HG03280 (cell line): ENCODE measurements around the gene C1QTNF9.
"Not testable (repeated sequence)": the region's sequence is repeated elsewhere in the genome, so short reads cannot be mapped to it uniquely, and the experiment has no call there.

Experiments
- ATAC-seq: cut with Tn5 transposase; IDR thresholded peaks from one replicate; pipeline ENCODE4 v1.9.1; 2021; ENCODE audit warnings: mild to moderate bottlenecking, moderate library complexity; ENCODE audit not compliant: unreplicated experiment

C1QTNF9 gene

DNA sequence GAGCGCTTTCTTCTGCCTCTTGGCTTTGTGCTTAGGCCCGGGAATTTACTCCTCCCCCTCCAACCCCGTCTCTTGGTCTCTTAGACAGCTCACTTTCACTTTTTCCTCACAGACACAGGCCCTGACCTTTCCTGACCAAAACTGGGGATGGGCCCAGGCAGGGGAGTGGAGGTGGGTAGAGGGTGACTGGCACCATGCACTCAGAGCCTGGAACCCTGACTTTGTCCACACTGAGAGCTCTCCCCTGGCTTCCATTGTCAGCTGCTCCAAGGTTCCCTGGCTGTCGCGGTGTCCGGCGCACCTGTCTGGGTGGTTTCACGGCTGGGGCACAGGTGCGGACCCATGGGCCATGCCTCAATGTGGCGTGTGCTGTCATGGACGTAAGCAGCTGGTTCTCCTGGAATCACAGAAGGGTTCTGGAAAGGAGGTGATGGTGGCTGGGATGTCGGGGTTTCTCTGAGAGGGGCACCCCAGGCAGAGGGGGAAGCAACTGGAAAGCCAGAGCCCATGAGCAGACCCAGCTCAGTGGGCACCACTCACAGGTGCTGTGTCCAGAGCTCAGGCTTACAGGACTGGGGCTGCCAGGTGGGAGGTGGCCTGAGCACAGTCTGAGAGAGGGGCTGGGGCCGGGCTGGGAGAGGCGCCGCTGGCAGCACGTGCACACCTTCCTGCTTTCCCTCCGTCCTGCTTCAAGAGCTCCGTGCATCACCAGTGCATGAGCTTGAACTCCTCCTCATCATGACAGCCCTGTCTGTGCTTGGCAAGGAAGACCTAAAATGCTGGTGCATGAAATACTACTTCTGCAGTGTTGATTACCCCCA, 28.0 kb upstream of the C1QTNF9 start:
- ATAC-seq = no peak

DNA sequence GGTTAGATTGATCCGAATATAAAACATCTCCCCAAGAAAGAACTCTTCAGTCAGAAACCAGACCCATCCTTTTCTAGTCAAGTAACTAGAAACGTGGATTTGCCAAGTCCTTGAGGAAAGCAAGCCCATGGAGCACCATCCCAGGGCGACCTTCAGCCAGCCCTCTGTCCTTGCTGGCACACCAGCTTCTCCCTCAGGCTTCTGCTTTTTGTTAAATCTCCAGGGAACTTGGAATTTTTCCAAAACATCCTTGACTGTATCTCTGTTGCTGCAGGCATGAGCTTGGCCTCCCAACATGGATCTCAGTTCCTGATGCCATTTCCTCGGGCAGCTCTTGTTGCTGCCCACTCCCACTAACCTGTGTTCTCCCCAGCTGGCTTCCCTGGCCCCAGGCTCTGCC, 27.1 kb upstream of the C1QTNF9 start:
- ATAC-seq = no peak

DNA sequence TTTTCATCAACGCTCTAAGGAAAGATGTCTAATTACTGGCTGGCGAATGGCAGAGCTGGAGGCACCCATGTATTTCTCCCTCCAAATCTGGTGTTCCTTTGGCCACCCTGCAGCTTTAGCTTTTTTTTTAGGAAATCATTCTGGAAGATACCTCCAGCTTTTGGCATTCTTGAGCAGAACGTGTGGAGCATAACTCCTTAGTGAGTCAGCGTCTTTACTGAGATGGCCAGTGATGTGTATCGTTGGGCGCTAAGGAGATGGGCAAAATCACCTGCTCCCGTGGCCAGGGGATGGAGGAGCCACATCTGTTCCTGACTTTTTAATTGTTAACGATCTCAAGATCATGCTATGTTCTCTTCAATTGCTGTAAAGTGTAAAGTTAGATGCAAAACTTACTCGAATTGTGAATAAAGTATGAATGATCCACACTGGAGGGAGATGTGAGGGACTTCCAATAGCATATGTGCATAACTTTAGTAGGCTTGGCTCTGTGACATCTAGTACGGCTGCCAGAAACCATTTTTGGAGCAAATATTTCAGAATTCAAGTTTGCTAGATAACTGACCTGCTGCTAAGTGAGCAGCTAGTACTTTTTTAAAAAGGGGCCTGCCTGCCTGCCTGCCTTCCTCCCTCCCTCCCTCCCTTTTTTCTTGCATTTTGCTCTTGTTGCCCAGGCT, 24.4 kb upstream of the C1QTNF9 start:
- ATAC-seq = no peak

DNA sequence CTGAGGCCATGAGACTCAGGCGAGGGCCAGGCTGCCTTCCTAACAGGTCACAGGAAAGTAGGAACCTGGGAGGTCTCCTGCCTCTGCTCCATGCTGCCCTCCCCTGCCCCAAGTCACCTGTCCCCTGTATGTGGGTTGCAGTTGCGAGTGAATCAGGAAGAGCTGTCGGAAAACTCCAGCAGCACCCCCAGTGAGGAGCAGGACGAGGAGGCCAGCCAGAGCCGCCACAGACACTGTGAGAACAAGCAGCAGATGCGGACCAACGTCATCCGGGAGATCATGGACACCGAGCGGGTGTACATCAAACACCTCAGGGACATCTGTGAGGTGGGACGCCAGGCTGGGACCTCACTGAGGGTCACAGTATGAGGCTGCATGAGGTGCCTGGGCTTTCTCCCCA, 22.8 kb upstream of the C1QTNF9 start:
- no peak for ATAC-seq

DNA sequence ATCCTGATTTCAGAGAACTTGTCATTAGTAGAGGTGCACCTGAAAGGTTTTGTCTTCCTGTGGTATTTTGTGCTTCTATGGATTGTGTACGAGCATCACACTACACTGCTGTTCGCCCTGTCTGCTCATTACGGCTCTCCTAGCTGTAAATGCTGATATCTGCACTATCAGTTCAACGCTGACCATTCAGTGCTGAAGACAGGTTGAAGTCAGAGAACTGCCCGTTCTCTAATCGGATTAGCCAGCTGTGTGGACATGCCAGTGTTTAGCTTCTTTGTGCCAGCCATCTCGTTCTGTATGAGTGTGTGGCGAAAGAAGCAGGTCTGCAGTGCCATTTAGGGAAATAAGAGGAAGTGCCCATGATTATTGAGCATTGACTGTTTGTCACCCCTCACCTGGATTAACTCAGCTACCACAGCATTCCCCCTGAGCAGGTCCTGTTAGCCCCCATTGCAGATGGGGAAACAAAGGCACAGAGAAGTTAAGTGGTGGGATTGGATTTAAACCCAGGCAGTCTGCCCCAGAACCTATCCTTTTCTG, 21.6 kb upstream of the C1QTNF9 start:
- ATAC-seq = no peak

DNA sequence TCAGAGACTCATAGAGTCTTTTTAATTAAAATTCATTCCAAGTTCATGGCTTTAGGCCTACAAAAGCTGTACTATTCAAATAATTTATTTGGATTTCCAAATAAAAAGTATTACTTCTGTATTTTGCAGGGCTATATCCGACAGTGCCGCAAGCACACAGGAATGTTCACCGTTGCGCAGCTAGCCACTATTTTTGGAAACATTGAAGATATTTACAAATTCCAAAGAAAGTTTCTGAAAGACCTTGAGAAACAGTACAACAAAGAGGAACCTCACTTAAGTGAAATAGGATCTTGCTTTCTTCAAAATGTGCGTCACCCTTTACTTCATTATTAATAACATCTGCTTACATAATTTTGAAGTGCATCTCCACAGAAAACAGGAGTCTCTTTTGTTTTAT, 20.5 kb upstream of the C1QTNF9 start:
- no peak for ATAC-seq

DNA sequence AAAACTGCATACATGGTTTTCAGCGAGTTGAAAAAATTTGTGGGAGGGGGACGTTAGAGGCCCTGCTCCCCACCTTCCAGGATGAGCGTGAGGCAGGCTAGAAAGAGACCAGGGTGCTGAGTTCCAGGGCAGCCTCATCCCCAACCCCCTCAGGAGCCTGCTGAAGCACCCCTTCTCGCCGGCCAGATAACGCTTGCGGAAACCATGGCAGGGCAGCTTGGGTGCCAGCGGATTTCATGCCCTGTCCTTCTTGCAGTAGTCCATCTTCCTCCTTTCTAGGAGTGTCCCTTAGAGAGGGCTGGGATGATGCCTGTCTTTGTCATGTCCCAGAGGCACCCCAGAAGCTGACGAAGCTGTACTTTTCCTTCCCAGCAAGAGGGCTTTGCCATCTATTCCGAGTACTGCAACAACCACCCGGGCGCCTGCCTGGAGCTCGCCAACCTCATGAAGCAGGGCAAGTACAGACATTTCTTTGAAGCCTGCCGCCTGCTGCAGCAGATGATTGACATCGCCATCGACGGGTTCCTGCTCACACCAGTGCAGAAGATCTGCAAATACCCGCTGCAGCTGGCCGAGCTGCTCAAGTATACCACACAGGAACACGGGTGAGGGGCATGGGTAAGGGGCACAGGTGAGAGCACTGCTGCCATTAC, 19.0 kb upstream of the C1QTNF9 start:
- no peak for ATAC-seq

DNA sequence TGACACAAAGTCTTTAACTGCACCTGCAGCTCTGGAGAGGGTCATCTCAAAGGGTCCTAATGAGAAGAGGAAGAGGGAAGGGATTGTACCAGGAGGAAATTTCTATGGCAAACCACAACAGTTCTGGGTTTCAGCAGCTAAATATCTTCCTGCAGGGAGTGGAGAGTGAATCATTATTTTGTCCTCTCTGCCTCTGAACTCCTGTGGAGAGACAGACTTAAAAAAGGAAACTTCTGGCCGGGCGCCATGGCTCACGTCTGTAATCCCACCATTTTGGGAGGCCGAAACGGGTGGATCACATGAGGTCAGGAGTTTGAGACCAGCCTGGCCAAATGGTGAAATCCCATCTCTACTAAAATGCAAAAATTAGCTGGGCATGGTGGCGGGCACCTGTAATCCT, 16.9 kb upstream of the C1QTNF9 start:
- no peak for ATAC-seq

DNA sequence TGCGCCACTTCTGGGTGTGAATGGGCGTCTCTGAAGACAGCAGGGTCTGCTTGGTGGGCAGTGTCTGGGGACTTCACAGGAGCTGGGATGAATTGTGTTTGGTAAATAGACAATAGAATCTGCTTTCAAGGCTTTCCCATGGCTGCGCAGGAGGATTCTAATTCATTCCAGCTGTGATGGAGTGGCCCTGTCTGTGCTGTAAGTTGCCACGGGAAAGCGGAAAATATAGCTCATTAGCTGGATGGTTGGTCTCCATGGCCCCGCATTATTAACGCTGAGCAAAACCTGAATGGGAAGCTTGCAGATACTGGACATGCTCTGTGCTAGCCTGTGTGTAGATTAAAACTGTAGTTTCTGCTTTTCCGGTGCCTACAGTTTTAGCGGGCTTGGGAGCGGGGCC, 15.6 kb upstream of the C1QTNF9 start:
- ATAC-seq = no peak

DNA sequence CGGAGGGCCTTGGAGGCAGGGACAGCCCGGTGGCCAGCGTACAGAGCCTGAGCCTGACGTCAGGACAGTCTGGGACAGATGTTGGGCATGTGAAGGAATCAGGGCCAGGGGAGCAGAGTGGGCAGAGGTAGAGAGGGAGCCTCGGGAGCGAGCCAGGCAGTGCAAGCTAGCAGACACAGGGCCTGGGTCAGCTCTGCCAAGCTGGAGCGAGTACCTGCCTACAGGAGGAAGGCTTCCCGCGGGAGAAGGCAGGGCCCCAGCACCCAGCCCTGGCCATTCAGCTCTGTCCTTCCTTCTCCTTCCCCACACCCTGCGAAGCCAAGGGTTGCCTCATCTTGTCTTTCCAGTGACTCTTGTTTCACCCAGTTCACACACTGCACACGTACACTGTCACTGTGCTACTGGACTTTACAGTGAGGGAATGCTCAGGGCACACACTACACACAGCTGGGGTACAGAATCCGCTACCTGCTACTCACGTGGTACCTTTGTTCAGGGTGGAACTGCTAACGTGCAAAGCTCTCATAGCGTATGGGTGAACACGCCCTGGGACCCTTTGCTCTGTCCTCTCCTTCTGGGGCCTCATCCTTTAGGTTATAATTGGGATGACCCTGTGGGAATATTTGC, 9.8 kb upstream of the C1QTNF9 start:
- ATAC-seq = no peak

DNA sequence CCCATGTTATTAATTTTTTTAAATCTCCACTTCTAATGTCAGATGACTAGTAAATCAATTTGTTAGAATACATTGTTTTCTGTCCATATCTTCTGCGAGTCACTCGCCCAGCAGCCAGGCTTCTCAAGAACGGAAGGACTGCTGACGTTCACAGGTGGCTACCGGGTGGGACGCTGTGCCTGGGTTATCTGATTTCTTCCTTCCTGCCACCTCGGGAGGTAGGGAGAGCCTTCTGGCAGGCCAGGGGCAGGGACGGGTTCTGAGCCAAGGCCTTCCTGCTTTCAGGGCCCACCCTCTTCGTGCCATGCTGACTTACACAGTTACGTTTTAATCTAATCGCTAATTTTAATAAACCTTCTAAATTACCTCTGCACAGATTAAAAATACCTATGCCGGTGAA, 7.9 kb upstream of the C1QTNF9 start:
- no peak for ATAC-seq

DNA sequence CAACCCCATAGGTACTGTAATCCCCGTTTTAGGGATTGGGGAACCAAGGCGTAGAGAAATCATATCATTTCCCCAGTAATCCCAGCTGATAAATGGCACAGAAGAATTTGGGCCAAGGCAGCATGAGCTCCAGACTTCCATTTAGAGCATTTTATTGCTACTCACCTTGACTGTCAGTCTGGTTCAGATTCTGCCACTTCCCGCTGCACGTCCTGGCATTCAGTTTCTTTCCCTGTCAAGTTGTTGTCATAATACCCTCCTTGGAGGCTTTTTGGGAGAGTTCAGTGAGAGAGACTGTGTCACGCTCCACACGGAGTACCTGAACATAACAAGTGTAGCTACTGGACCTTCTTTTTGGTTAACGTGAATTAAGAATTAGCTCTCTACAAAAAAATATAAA, 7.5 kb upstream of the C1QTNF9 start:
- no peak for ATAC-seq

DNA sequence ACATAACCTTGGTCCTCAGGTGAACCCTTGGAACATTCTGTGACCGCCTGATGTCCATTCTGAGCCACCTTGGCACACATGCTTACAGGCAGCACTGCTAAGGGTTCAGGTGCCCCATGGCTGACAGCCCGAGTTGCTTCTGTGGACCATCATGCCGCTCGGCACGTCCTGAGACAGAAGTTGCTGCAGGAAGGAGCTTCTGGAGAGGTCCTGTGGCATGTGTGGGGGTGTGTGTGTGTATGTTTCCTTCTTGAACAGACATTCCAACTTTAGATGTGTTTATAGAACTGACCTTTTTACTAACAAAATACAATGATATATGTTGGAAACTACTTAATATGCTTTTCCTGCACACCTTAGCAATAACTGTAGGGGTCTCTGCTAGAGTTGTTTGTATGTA, 4.8 kb upstream of the C1QTNF9 start:
- no peak for ATAC-seq

DNA sequence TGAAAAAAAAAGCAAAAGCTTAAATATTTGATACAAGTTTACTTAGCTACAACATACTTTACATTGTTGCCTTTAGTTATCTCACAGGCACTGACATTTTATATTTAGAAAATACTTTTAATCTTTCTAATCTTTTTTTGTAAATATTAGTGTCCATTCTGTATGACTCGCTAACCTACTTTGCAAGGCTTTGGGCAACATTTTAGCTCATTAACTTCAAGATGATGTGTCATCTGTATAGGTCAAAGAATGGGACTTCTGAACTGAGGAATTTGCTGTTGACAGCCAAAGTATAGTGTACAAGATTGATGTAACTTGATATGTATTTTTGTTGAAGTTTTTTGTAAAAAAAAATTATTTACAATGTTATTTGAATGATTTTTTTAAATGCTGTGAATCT, 2.7 kb upstream of the C1QTNF9 start:
- ATAC-seq = no peak

DNA sequence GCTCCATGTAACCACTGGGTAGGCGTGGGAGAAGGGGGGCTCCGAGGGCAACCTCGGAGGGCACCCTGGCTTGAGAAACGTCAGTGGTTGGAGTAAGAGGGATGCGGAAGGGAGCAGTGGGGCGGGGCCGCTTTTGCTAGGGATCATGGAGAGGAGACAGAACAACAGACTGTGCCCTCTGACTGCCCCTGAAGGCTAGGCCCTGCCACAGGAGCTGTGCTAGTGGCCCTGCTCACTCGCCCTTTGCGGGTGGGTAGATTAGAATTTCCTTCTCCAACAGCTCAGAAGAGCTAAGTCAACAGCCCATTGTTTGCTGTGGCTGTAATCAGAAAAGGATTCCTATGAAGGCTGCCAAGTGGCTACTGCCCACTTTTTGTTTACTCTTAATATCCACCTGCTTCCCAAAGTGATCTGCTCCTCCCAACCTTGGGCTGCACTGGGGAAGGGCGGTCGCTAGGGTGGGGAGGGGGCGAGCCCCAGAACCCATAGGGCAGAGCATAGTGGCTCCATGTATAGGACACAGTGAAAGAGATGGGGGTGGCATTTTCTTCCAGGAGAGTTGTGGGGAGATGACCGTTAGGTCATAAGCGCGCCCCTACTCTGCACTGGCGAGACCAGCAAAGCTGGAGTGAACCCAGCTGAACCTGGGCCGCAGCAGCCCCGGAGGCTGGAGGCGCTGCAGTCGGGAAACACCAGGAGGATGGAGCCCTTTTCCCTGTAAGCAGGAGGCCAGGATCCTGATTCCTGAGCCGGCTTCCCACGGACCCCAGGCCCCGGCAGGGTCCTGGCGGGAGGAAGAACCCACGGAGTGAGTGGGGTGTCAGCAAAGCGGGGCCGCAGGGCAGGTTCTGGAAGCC, 1.9 kb upstream of the C1QTNF9 start:
- no peak for ATAC-seq

DNA sequence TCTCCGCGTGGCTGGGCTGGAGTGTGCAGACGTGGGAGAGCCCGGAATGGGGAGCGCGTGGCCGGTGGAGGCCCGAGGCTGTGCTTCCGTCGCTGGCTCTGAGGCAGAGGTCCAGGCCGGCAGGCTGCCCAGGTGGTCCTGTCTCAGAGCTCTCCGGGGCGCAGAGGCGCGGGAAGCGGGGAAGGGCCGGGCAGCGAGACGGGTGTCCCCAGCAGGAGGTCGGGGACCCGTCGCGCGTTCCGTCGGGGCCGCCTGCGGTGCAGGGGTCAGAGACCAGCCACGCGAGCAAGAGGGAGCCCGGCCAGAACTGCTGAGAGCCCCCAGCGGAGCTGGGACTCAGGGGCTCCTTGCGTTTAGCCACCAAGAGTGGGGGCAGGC, 1.3 kb upstream of the C1QTNF9 start:
- ATAC-seq = no peak

DNA sequence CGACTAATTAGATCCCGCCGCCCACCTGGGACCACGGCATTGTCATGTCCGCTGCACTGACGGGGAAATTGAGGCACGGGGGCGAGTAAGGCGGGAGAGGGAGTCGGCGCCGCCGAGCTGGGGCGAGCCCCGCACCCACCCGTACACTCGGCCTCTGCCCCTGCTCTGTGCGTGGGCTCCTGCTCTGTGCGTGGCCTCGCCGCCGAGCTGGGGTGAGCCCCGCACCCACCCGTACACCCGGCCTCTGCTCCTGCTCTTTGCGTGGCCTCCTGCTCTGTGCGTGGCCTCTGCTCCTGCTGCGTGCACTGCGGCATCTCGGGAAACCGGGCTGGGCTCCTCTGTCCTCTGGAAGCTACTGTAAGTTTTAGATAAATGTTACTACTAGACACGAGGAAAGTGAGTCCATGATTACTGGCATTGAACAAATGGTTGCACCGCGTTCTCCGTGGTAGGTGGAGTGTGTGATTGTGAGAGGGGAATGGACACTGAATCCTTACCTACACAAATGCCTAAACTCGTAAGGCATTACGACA, 826 bp upstream of the C1QTNF9 start:
- no peak for ATAC-seq

DNA sequence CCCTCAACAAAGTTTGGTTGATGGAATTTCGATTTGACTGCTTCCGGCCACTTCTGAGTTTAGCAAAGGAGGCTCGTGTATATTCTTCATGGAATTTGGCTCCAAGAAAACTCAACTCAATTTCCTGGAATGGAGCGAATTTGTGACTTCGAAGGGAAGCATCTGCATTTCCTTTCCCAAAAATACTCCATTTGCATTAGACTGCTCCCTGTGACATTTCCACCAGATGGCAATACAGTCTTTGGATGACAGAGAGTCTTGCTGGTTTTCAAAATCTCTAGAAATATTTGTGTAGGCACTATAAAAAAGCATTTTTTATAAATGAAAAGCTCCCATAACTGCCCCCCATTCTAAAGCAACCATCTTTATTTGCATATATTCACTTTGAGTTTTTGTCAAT, 4.1 kb downstream of the C1QTNF9 start:
- no peak for ATAC-seq

DNA sequence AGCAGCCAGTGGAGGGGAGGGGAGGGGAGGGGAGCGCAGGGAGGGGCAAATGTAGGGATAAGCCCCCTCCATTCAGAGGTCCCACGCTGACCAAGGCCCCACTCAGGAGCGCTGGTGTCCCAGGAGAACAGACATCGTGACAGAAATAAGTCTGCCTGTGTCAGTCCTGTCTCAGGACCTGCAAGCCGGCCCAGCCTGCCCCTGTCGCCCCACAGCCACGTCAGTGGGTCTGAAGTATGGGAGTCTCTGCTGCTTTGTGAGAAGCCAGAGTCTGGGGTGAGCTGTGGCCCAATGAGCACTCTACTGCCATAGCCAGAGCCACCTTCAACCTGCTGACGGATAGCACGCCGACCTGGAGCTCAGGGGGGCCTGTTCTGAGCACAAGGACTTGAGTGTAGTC, 8.5 kb downstream of the C1QTNF9 start:
- ATAC-seq = not testable (repeated sequence)

DNA sequence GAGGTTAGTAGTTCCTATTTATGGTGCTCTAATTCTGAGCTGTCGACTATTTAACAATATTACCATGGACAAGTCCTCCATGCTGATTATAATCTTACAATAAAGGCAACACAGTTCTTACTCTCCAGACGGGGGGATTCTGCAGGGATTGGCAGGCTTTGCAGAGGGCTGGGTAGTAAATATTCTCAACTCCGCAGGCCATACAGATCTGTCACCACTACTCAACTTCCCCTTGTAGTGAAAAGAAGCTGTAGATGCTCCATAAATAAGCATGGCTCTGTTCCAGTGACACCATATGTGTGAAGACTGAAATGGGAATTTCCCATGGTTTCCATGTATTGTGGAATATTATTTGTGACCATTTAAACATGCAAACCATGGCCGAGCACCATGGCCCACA, 9.5 kb downstream of the C1QTNF9 start:
- not testable (repeated sequence) for ATAC-seq
